Fibroblast of gingiva (primary cell): Measurements from ENCODE around the gene FAM3D.
A peak's percentile ranks its signal among the peaks of the same experiment; 100 is the strongest.

Source experiments
- DNase-seq: peaks from one replicate; pipeline ENCODE4 v3.0.0-alpha.2; 2011; ENCODE audit warnings: low read depth

The FAM3D gene

GRCh38 chr3:58626841-58627569 lies 39.6 kb downstream of the FAM3D start:
- no peak for DNase-seq

DNA sequence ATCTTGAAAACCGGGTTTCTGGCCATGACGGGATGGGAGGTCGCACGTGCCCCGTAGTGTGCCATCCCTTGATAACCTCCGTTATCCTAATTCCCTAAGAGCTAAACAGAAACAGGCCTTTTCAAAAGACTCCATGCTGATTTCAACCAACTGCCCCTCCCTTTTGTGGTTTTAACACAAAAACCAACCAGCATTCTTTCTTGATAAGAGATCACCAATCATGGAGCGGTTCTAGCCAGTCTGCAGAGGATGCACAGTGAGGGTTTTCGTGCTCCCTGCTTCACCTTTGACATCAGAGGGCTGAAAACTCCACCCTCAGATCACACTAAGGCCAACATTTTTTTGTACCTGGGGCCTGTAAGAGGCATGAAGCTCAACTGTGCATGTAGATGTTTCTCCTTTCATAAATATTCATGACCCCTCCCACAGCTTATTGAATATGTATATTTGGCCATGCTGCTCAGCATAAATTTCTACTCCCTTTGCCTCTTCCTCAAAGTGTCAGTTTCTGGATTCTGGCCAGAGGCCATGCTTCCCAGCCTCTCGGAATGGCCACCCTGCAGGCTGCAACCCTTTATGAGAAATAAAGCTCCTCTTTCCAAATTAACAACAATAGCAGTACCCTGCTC lies 41.3 kb downstream of the FAM3D start:
- no peak for DNase-seq

DNA sequence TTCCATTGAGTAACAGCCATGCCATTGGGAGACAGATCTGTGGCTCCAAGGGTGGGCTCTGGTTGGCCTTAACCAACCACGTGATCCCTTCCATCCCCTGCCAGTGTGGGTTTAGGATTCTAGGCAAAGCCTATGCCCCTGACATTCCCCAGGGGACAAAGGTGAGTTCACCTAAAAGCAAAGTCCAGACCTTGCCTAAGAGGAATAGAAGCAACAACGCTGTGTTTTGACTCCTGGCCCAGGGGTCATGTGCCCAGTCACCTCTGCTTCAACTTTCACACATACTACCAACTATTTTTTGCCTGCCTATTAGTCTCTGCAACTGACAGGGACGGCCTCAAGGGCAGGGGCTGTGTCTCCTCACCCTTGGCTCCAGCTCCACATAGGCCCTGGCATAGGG lies 42.0 kb downstream of the FAM3D start:
- no peak for DNase-seq

DNA sequence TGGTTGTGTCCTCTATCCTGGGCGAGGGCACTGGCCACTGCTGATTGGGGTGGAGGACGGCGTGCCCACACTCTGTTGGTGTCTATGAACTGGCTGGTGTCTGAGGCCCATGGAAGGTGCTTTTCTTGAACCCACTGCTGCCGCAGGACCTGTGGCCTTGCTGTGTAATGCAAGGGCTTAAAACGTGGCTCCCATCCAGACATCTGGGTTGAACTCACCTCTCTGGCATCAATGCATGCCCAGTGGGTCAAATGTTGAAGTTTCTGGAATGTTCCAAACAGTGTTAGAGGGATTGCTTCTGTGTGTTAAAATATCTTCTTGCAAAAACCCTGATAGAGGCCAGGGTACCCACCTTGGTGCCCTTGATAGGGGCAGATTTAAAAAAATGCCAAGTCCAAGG lies 42.6 kb downstream of the FAM3D start:
- peak; percentile 67 for DNase-seq

- no peak for DNase-seq
Measured at GRCh38 chr3:58623478-58623877, 43.1 kb downstream of the FAM3D start.

GRCh38 chr3:58622892-58623291 lies 43.7 kb downstream of the FAM3D start:
- DNase-seq = no peak

DNA sequence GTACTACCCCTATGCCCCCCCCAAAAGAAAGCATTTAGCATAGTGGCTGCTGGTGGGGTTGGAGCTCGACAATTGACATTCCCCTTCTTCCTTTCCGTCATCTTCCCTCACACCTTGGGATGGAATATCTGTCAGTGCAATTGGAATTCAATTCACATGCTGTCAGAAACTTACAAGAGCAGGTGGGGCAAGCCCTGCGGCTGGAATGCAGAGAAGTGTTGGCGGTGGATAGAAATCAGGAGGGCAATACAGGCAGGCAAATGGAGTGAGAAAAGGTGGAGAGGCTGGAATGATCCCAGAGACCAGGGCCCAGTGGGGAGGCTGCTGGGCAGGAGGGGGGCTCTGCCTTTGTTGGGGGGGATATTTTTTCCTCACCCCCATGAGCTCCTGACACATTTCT lies 44.1 kb downstream of the FAM3D start:
- no peak for DNase-seq

GRCh38 chr3:58621086-58621830 lies 45.3 kb downstream of the FAM3D start:
- peak; percentile 30 for DNase-seq

GRCh38 chr3:58620421-58620820 lies 46.2 kb downstream of the FAM3D start:
- no peak for DNase-seq

DNA sequence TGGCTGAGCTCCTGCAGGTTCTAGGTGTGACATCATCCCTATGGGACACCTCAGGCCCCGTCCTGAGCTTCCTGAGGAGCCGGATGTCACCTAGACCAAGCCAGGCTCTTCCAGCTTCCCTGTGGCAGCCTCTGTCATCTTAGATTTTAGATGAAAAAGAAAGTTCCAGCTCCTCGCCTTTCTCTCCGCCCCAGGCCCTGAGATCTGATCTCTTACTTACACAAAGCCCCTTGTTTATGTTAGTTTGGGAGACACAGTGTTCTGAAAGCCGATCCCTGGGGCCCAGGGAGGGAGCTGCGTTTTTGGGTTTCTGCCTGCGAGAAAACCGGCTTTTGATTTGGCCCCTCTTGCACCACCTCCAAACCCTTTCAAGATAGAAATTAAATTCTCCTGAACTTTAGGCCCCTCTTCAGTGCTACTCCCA lies 49.2 kb downstream of the FAM3D start:
- DNase-seq = peak; percentile 96

DNA sequence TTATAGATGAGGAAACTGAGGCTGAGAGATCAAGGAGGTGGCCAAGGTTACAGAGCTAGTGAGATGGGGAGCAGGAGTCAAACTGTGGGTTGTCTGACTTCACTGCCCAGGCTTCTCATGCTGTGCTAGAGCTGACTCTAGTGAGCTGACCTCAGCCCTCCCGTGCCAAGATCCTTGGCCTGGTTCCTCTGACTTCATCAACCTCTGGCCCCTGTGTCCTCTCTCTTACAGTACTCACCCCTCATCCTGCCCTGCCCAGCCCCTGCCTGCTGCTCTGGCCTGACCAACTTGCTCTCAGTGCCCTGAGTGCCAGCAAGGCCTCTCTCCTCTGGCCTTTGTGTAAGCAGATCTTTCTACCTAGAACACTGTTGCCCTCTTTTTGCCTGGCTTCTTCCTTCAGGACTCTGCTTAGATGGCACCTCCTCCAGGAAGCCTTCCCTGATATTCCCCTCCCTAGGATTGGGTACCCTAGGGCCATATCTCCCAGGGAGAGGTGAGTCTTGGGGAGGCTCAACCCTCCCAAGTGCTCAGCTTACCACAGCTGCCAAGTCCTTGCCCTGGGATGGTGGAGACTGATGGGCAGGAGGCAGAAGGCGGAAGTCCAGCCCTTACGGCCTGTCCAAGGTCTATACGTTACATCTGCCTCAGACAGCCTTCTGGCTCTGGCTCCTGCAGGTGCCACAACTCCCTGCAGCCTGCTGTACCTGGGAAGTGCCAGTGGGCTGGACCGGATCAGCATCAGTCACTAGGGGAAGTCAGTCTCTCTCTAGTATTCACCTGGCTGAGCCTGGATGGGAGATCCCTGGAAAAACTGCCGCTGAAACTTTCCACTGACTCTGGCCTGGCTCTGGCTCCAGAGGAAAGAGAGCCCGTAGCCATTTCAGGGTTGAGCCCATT lies 53.1 kb downstream of the FAM3D start:
- DNase-seq = peak; percentile 41

DNA sequence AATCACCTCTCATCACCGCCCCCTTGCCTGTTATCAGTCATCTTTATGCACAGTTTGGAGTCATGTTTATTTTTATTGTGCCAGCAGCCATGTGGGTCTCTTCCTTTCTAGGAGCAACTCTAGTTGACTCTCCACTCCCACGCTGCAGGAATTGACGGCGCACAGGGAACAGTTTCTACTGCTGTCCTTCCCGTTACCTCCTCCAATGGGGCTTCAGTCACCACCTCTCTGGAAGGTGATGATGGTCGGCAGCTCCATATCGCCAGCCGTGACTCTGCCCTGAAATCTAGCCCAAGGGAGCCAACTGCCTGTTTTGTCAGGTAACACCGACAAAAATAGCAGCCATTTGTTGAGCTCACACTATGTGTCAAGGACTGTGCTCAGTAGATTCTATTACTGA lies 53.7 kb downstream of the FAM3D start:
- no peak for DNase-seq

GRCh38 chr3:58609990-58610389 lies 56.6 kb downstream of the FAM3D start:
- no peak for DNase-seq

GRCh38 chr3:58608648-58609047 lies 57.9 kb downstream of the FAM3D start:
- DNase-seq = peak; percentile 68

DNA sequence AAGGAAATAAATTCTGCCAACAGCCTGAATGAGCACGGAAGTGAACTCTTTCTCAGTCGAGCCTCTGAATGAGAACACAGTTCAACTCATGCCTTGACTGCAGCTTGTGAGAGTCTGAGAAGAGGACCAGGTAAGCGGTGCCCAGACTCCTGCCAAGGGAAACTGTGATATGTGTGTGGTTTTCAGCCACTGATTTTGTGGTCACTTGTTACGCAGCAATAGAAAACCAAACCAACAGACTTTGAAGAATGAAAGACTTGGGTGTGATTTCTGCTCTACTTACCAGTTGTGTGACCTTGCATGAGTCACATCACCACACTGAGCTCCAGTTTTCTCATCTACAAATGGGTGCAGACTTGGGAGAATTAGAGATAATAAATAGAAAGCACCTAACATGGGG lies 58.8 kb downstream of the FAM3D start:
- no peak for DNase-seq

GRCh38 chr3:58606693-58607092 lies 59.9 kb downstream of the FAM3D start:
- DNase-seq = no peak

- no peak for DNase-seq
Measured at GRCh38 chr3:58604031-58604430, 62.5 kb downstream of the FAM3D start.

DNA sequence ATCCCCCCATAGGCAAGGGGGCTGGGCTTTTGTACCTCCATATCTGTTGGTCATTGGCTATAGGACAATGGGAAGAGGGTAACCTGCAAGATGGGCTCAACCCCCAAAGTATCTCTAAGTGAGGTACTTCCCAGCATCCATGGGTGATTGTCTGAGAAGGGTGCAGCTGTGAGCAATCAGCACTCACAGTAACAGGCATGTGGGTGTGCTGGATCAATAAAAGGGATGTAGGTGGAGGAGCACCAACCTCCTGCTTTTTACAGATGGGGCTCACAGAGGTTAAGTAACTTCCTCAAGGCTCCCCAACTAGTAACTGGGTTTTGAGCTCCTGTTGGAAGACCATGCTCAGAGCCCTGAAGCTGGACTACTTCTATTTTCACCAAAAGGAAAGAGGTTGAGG lies 63.0 kb downstream of the FAM3D start:
- no peak for DNase-seq

GRCh38 chr3:58597770-58598310 lies 68.7 kb downstream of the FAM3D start:
- DNase-seq = no peak

DNA sequence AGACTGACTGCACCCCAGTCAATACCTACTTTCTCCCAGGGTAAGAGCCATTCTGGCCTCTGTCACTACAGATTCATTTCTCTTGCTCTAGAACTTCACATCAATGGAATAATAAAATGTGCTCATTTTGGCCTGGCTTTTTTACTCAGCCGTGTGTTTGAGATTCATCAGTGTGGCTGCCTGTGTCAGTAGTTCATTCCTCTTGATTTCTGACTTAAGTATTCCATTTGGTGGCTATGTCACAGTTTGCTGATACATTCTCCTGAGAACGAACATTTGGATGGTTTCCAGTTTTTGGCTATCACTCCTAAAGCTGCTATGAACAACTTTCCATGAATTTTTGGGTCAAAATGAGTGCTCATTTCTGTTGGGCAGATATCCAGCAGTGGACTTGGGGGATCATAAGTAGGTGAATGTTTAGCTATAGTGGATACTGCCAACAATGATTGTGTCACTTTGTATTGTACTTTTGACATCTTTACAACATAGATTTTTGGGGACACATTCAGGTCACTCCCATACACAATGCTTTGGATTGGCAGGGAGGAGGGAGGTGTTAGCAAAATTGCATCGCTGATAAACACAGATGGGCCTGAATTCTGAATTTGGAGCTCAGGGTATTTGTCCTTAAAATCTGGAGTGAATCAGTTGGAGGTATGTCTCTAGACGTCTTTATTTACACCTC lies 69.6 kb downstream of the FAM3D start:
- no peak for DNase-seq

GRCh38 chr3:58594117-58594516 lies 72.5 kb downstream of the FAM3D start:
- no peak for DNase-seq
